Right renal pelvis (tissue), 4 donors: ENCODE measurements around the gene CHST14. TPM values are rescaled to one million over a fixed set of nuclear protein-coding genes. Genes with fewer than 3 reads are reported as not detected.
"Not testable (repeated sequence)": the region's sequence is repeated elsewhere in the genome, so short reads cannot be mapped to it uniquely, and the experiment has no call there.

Experiments
- DNase-seq, 4 donors: peaks; one replicate each; pipeline ENCODE4 v3.0.0-alpha.2; 2013; ENCODE audit warnings: low read depth in 4 of 4, low spot score in 3 of 4, missing footprints in 1 of 4
- polyA plus RNA-seq, 4 donors: library from polyadenylated mRNA; unstranded; fragments of 120-200 nt; gene quantifications; one replicate each; pipeline ENCODE4 v1.2.1, GENCODE V29; 2013; ENCODE audit not compliant: insufficient read length in 4 of 4

The CHST14 gene
- polyA plus RNA-seq, 4 donors, result 34.6 to 42.8 (median 39.7) TPM

DNA sequence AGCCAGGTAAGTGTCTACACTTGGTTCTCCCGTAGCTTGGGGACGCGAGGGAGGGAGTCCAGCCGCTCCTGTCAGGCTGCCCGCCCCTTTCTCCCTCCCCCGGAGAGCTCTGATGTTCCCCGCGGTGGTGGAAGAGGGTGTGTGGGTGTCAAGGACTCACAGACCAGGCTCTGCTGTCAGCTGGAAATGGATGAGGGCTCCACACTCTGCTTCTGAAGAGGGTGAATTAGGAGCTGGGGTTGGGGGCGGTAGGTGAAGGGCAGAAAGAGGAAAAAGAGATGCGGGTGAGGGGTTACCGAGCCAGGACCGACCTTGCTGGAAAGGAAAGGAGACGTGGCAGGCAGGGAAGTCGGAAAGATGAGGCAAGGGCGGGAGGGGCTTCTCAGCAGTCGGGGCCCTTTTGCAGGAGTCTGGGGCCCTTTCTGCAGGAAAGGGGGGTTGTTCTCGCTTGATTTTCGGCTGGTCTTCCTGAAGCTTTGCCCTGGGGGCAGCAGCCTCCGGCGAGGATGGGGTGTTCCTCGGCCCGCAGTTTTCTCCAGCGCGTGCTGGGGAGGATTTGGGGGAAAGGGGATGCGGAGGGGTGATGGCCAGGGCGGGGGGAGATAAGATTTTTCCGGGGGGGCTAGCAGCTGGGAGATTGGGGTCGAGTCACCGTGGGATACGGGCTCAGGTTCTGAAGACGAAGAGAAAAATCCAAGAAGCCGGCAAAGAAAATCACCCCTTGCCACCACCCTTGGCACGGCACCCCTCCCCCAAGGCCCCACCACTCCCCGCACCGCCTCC is 30.6 kb upstream of the CHST14 start:
- no peak for DNase-seq

GRCh38 chr15:40440743-40441564 is 29.8 kb upstream of the CHST14 start, which contains the start of gene BAHD1:
Gene BAHD1 (plus strand): TSS chr15:40440953. CDS start chr15:40458465, 17,512 bp downstream.
- DNase-seq, result peak; percentile 80 to 90 (median 85)

- no peak for DNase-seq
Measured at GRCh38 chr15:40441565-40442531, 28.9 kb upstream of the CHST14 start.

DNA sequence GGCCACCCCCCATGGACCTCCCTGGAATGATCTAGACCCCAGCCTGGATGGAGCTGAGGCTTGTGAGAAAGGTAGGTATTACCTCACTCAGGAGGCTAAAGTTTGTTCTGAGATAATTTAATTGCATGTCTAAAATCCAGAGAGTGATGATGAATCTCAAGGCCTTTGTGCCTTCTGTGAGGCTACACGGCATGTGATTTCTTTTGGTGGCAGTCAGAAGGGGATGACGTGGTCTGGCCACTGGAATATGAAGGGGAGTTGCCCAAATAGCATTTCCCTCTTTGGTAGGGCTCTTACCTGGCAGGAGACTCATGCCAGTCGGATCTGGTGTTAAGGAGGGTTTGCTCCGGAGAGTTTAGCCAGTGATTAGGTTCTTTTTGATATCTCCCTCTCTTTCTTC is 27.5 kb upstream of the CHST14 start:
- DNase-seq, result no peak

DNA sequence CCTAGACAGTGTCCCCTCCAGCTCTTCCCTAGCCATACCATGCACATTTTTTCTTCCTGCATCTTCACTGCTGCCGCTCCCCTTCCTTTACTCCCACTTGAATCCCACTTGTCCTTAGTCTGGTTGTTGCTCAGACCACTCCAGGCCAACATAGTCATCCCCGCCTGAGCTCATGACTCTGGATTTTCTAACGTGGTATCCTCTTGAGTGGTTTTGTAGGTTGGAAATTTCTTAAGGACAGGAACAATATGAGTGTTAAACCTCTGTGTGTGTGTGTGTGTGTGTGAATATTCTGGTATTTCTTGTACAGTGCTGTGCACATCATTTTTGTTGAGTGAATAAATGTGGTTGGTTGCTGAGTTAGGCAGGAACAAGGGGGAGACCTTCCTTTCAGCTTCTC is 26.9 kb upstream of the CHST14 start:
- DNase-seq, result no peak

GRCh38 chr15:40444736-40445135 is 26.0 kb upstream of the CHST14 start:
- no peak for DNase-seq

GRCh38 chr15:40445421-40445922 is 25.3 kb upstream of the CHST14 start:
- DNase-seq, result no peak

DNA sequence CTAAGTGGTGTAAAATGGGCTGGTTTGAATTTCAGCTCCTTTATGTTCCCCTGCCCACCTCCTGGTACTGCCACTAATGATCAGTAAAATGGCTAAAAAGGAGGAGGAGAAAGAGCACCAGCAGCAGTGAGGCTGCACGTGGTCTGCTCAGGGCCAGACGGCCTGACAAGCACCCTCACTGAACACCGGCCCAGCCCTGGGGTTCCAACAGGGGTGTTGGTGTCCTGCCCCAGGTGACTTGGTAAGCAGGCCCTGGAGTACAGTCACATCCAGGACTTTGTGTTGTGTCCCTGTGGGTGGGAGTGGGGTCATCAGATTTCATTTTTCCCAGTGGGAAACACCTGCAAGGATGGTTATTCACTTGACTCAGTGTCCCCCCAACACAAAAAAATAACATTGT is 24.6 kb upstream of the CHST14 start:
- no peak for DNase-seq

DNA sequence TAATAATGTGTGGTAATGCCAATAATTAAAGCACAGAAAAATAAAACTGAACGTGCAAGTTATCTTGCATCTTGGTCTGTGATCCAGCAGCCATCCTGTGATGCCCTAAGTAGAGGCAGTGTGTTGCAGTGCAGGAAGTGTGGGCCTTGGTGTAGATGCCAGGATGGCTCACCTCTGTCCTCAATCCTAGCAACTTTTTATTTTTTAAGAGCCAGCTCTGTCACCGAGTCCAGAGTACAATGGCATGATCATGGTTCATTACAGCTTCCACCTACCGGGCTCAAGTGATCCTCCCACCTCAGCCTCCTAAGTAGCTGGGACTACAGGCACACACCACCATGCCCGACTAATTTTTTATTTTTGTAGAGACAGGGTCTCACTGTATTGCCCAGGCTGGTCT is 22.4 kb upstream of the CHST14 start:
- no peak for DNase-seq

DNA sequence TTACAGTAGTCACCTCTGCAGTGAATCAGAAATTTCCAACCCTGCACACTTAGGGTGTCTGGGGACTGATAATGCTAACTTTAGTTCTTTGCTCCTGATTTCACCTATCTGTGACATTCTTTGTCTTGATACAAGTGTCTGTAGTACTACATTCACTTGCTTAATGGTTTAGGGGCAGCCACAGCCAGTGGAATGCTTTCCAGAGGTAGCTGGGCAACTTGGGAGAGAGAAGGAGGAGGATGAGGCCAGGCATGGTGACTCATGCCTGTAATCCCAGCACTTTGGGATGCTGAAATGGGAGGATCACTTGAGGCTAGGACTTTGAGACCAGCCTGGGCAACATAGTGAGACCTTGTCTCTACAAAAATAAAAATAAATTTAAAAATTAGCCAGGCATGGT is 21.5 kb upstream of the CHST14 start:
- DNase-seq, result no peak

- no peak for DNase-seq
Measured at GRCh38 chr15:40450047-40450446, 20.7 kb upstream of the CHST14 start.

GRCh38 chr15:40451527-40452158 is 19.1 kb upstream of the CHST14 start:
- no peak for DNase-seq

DNA sequence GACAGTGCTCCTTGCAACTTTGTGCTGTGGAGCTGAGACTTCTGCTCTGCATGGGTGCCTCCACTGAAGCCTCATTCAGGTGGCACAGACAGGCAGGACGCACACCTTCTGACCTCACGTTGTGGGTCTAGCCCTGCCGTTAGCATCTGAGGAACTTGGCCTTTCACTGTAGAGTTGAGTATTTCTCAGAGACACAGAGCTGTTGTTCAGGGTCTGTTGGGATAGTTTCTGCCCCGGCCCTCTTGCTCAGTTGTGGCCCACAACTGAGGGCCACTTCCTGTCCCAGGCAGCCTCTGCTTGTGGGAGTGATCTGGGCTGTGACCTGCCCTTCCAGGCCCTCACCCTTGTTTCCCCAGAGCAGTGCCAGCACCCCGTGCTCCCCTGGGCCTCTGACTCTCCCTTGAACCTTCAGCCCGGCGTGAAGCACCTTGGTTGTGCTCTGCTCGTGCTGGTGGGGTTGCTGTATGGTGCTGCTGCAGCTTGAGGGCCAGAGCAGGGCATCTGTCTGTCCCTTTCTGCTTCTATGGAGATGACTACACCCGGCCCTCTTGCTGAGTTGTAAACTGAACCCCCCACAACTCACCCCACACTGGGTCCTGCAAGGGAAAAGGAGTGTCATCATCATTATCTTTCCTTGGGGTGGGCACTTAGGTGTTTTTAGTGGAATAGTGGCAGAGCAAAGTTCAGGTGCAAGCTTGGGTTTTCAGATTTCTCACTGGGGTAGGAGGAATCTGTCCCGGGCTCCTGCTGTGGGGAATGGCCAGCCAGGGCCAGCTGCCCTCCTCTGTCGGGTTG is 18.3 kb upstream of the CHST14 start:
- DNase-seq, result no peak

DNA sequence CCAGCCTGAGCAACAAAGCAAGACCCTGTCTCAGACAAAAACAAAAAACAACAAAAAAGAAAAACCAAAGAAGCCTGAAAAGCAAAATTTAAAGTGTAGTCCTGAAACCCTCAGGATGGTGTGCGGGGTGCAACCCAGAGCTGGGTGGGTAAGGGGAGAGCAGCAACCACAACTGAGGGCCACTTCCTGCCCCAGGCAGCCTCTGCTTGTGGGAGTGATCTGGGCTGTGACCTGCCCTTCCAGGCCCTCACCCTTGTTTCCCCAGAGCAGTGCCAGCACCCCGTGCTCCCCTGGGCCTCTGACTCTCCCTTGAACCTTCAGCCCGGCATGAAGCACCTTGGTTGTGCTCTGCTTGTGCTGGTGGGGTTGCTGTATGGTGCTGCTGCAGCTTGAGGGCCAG is 16.8 kb upstream of the CHST14 start:
- not testable (repeated sequence) for DNase-seq

DNA sequence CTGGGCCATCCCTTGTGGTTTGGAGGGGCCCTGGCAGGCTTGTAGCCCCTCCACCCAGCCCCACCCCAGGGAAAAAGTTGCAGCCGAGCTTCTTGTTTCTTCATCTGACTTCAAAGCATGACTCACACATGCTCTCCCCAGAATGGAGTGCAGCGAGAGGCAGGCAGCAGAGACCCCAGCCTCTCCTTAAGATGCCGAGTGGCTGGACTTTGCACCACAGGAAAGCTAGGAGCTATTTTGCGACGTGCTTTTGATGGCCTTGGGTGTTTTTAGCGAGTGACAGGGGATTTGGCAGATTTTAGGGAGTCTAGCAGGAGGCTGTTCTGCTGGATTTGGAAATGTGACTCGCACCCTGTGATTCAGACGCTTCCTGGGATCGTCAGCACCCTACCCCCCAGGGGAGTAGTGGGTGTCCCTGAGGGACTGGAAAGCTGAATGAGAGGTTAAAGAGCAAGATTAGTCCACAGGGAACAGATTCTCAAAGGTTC is 15.8 kb upstream of the CHST14 start:
- no peak for DNase-seq

DNA sequence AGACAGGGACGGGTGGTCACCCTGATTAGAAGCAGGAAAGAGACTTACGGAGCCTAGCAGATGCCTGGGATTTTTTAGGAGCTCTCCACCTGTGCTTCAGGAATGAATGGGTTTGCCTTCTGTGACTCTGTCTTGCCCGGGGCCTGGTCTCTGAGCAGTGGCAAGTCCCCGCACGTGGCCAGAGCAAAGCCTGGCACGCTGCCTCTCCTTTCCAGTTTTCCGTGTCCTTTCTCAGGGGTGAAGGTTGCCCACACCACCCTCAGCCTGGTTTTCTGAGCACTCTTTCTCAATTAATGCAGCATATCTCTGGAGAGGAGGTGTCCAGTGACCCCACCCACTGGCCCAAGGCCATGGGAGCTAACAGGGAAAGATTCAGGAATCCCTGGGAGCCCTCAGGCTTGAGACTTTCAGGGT is 14.5 kb upstream of the CHST14 start:
- DNase-seq, result no peak

DNA sequence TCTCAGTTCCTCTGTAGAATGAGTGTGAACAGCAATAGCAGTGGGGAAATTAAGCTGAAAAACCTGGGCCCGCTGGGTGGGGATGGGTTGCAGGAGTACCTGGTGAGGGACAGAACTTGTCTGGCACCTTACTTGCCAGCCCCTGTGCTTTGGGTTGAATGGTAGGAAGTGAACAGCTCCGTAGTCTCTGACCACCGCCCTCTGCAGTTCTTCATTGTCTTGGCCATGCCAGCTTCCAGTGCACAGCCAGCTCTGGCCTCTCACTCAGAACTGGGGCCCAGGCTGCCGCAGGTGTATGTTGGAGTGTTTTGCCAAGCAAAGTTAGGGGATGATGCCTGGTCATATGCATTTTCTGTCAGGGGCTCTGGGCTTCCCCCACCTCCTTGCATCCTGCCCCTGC is 14.0 kb upstream of the CHST14 start:
- no peak for DNase-seq

DNA sequence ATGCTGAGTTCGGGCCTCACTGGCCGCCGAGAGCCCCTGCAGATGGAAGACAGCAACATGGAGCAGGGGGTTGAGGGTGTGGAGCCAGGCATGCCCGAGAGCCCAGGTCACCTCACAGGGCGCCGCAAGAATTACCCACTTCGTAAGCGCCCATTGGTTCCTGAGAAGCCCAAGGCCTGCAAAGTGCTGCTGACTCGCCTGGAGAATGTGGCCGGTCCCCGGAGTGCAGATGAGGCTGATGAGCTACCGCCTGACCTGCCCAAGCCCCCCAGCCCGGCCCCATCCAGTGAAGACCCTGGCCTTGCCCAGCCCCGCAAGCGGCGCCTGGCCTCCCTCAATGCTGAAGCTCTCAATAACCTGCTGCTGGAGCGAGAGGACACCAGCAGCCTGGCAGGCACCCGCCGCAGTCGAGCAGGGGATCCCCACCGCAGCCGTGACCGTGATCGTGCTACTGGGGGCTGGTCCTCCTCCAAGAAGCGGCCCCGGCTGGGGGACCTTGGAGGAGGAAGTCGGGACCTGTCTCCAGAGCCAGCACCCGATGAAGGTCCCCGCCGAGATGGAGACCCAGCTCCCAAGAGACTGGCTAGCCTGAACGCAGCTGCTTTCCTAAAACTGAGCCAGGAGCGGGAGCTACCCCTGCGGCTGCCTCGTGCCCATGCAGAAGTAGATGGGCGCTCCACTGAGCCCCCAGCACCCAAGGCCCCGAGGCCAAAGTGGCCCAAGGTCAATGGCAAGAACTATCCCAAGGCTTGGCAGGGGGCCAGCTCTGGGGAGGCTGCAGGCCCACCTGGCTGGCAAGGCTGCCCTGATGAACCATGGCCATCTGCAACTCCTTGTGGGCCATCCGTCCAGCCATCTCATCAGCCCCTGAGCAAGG is 12.1 kb upstream of the CHST14 start:
- no peak for DNase-seq
